GM21360 (cell line): Measurements from ENCODE around the gene USP3.

Experiments
- ATAC-seq: cut with Tn5 transposase; IDR thresholded peaks from one replicate; pipeline ENCODE4 v1.9.1; 2021; ENCODE audit warnings: mild to moderate bottlenecking, moderate library complexity; ENCODE audit not compliant: unreplicated experiment

USP3 gene

GRCh38 chr15:63538876-63539275 lies 34.5 kb downstream of the USP3 start:
- ATAC-seq = no peak

- no peak for ATAC-seq
Observed at GRCh38 chr15:63539521-63539920, 35.1 kb downstream of the USP3 start.

- no peak for ATAC-seq
Observed at GRCh38 chr15:63539998-63540397, 35.6 kb downstream of the USP3 start.

- ATAC-seq = no peak
Observed at GRCh38 chr15:63540449-63540848, 36.1 kb downstream of the USP3 start.

GRCh38 chr15:63544258-63545026 lies 40.0 kb downstream of the USP3 start:
- ATAC-seq = no peak

GRCh38 chr15:63545520-63545919 lies 41.1 kb downstream of the USP3 start:
- ATAC-seq = no peak

- ATAC-seq = no peak
Observed at GRCh38 chr15:63551400-63551799, 47.0 kb downstream of the USP3 start.

GRCh38 chr15:63553388-63553791 lies 49.0 kb downstream of the USP3 start:
- no peak for ATAC-seq

GRCh38 chr15:63554337-63554927 lies 50.0 kb downstream of the USP3 start:
- no peak for ATAC-seq

GRCh38 chr15:63555507-63555906 lies 51.1 kb downstream of the USP3 start:
- no peak for ATAC-seq

- ATAC-seq = no peak
Observed at GRCh38 chr15:63556246-63556645, 51.9 kb downstream of the USP3 start.

- no peak for ATAC-seq
Observed at GRCh38 chr15:63556736-63557135, 52.3 kb downstream of the USP3 start.

GRCh38 chr15:63559753-63560152 lies 55.4 kb downstream of the USP3 start:
- ATAC-seq = no peak

GRCh38 chr15:63560741-63561448 lies 56.5 kb downstream of the USP3 start:
- ATAC-seq = no peak

- ATAC-seq = no peak
Observed at GRCh38 chr15:63564093-63564492, 59.7 kb downstream of the USP3 start.

- ATAC-seq = no peak
Observed at GRCh38 chr15:63565536-63566186, 61.3 kb downstream of the USP3 start.

GRCh38 chr15:63572749-63573464 lies 68.5 kb downstream of the USP3 start:
- no peak for ATAC-seq

- ATAC-seq = no peak
Observed at GRCh38 chr15:63573533-63573932, 69.1 kb downstream of the USP3 start.

GRCh38 chr15:63575312-63575711 lies 70.9 kb downstream of the USP3 start:
- no peak for ATAC-seq

GRCh38 chr15:63576441-63576840 lies 72.0 kb downstream of the USP3 start:
- no peak for ATAC-seq

GRCh38 chr15:63582179-63582578 lies 77.8 kb downstream of the USP3 start:
- no peak for ATAC-seq
